Measurements from ENCODE around the gene POU2F2.

DNA sequence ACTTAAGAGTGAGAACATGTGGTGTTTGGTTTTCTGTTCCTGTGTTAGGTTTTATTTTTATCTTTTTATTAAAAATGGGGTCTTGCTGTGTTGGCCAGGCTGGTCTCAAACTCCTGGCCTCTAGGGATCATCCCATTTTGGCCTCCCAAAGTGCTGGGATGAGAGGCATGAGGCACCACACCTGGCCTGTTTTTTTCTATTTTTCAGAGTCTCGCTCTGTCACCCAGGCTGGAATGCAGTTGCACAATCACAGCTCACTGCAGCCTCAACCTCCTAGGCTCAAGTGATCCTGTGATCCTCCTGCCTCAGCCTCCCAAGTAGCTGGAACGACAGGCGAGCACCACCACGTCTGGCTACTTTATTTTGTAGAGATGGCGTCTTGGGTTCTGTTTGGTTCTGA, 48.7 kb downstream of the POU2F2 start:
- no peak for TF ChIP-seq CTCF (IDR thresholded peaks at IDR 0.05)
- TF ChIP-seq POLR2A (IDR thresholded peaks at IDR 0.05) = no peak
